Keratinocyte (primary cell): Measurements from ENCODE around the gene SLC1A6. TPM values are rescaled to one million over a fixed set of nuclear protein-coding genes. Genes with fewer than 3 reads are reported as not detected.
"Not testable (repeated sequence)": the region's sequence is repeated elsewhere in the genome, so short reads cannot be mapped to it uniquely, and the experiment has no call there.

ENCODE experiments used
- DNase-seq: peaks from one replicate; pipeline ENCODE4 v3.0.0-alpha.2; 2011; ENCODE audit warnings: low read depth, missing footprints, low spot score
- FAIRE-seq: peaks from 2 replicates; lab custom pipeline; 2011; peaks lifted over from hg19 to GRCh38; lab: Jason Lieb, UNC
- H2AFZ ChIP-seq: 2 replicates; pipeline ENCODE4 v1.6.0; 2012; ENCODE audit warnings: low read length, control low read depth, inconsistent platforms; ENCODE audit not compliant: control insufficient read depth
- H3K27ac ChIP-seq: 2 replicates; pipeline ENCODE4 v1.5.1; 2011; ENCODE audit warnings: low read length; ENCODE audit not compliant: control insufficient read depth, insufficient read depth
- H3K27me3 ChIP-seq: 3 replicates; pipeline ENCODE4 v1.6.0; 2011; ENCODE audit warnings: low read length; ENCODE audit not compliant: control insufficient read depth, insufficient read depth; ENCODE audit errors: extremely low read depth
- H3K36me3 ChIP-seq, 2 experiments: 2 replicates in 1 of 2; 3 replicates in 1 of 2; pipeline ENCODE4 v1.5.1; 2011; ENCODE audit warnings: low read length in 2 of 2, mild to moderate bottlenecking in 1 of 2; ENCODE audit not compliant: control insufficient read depth in 2 of 2, insufficient read depth in 2 of 2; ENCODE audit errors: extremely low read depth in 1 of 2
- H3K4me1 ChIP-seq: 3 replicates; pipeline ENCODE4 v1.5.1; 2011; ENCODE audit warnings: low read length; ENCODE audit not compliant: control insufficient read depth, insufficient read depth; ENCODE audit errors: extremely low read depth
- H3K4me2 ChIP-seq: 3 replicates; pipeline ENCODE4 v1.6.0; 2011; ENCODE audit warnings: low read depth, low read length; ENCODE audit not compliant: control insufficient read depth, insufficient read depth; ENCODE audit errors: extremely low read depth
- H3K4me3 ChIP-seq, 3 experiments: fragments of 200-600 bp in 1 of 3; sonication (generic) in 1 of 3; 2 replicates in 2 of 3; 3 replicates in 1 of 3; pipeline ENCODE4 v1.5.1; 2011 to 2016; ENCODE audit warnings: low read length in 3 of 3, mild to moderate bottlenecking in 3 of 3, control low read depth in 2 of 3, inconsistent platforms in 1 of 3, low read depth in 1 of 3, mixed read lengths in 1 of 3, mixed run types in 1 of 3, moderate library complexity in 1 of 3; ENCODE audit not compliant: control insufficient read depth in 2 of 3, insufficient read depth in 2 of 3; ENCODE audit errors: extremely low read depth in 1 of 3
- H3K79me2 ChIP-seq: 2 replicates; pipeline ENCODE4 v1.6.0; 2012; ENCODE audit warnings: low read length; ENCODE audit not compliant: control insufficient read depth, insufficient read depth
- H3K9ac ChIP-seq: 3 replicates; pipeline ENCODE4 v1.6.0; 2011; ENCODE audit warnings: low read length; ENCODE audit not compliant: control insufficient read depth, insufficient read depth; ENCODE audit errors: extremely low read depth
- H3K9me1 ChIP-seq: 3 replicates; pipeline ENCODE4 v1.6.0; 2011; ENCODE audit warnings: low read length; ENCODE audit not compliant: control insufficient read depth, insufficient read depth; ENCODE audit errors: extremely low read depth
- H3K9me3 ChIP-seq: 2 replicates; pipeline ENCODE4 v1.5.1; 2012; ENCODE audit warnings: low read depth, low read length; ENCODE audit not compliant: control insufficient read depth
- H4K20me1 ChIP-seq: 3 replicates; pipeline ENCODE4 v1.6.0; 2011; ENCODE audit warnings: low read length; ENCODE audit not compliant: control insufficient read depth, insufficient read depth; ENCODE audit errors: extremely low read depth
- CTCF ChIP-seq, 3 experiments: IDR thresholded peaks in 1 of 3; conservative IDR thresholded peaks in 1 of 3; optimal IDR thresholded peaks in 1 of 3; 2 replicates in 2 of 3; 3 replicates in 1 of 3; pipeline versions ENCODE3 to v1.5.1; 2011; ENCODE audit warnings: low read length in 3 of 3, mild to moderate bottlenecking in 3 of 3, moderate library complexity in 2 of 3, control low read depth in 1 of 3, inconsistent platforms in 1 of 3; ENCODE audit not compliant: insufficient read depth in 2 of 3; ENCODE audit errors: extremely low read depth in 1 of 3
- EZH2 ChIP-seq: IDR thresholded peaks from one replicate; pipeline ENCODE4 v1.6.1; 2012; ENCODE audit warnings: inconsistent platforms, mild to moderate bottlenecking, low read length, moderate library complexity
- dilution Hi-C: fragments of 300-500 bp; cut with MboI; formaldehyde crosslinking; loops from one replicate; pipeline ENCODE4 v1.7.0; 2020; ENCODE audit warnings: low sequenced_read_pairs; ENCODE audit not compliant: extremely low pct_ligation_motif_present
- polyA plus RNA-seq, 5 experiments: library from polyadenylated mRNA; depleted of rRNA in 3 of 5; stranded (reverse) in 3 of 5; stranded (forward) in 1 of 5; unstranded in 1 of 5; fragments of >200 nt; gene quantifications; 1 replicate in 1 of 5; 2 replicates in 3 of 5; 3 replicates in 1 of 5; pipeline versions ENCODE4 v1.2.1 to v1.2.3, GENCODE V29; 2011 to 2012; ENCODE audit warnings: missing spikeins in 2 of 5, low read depth in 1 of 5, low replicate concordance in 1 of 5

The SLC1A6 gene
- polyA plus RNA-seq, 1 donor (not counting 4 experiments of a cell fraction or from before 2014, with no cell fraction given) = 0.96 TPM

GRCh38 chr19:15021286-15022007, 41.8 kb upstream of the SLC1A6 start:
- dilution Hi-C loops = no loop called here
- H3K27ac ChIP-seq = no peak overlapping the region
- no peak overlapping the region for H3K4me2 ChIP-seq
- no peak overlapping the region for H3K4me3 ChIP-seq
- H3K27me3 ChIP-seq = no peaks in the 10 kb centered on the region
- DNase-seq (no peak), FAIRE-seq (no peak)
- no peaks in the 10 kb centered on the region for H3K9me1 ChIP-seq
- H3K4me1 ChIP-seq = no peaks in the 10 kb centered on the region
- H2AFZ ChIP-seq = no peak overlapping the region
- no peaks in the 10 kb centered on the region for H4K20me1 ChIP-seq
- H3K9me3 ChIP-seq = no peaks in the 10 kb centered on the region
- H3K9ac ChIP-seq = no peak overlapping the region
- H3K79me2 ChIP-seq = no peaks in the 10 kb centered on the region
- TF ChIP-seq CTCF (optimal IDR thresholded peaks at IDR 0.05 in 1 of 3, IDR thresholded peaks at IDR 0.05 in 1 of 3, conservative IDR thresholded peaks at IDR 0.05 in 1 of 3; ENCODE audit: extremely low read depth in 1 of 3, insufficient read depth in 2 of 3, low read length in 3 of 3) (no peak), EZH2 (no peak)
- no peaks in the 10 kb centered on the region for H3K36me3 ChIP-seq

- H3K79me2 ChIP-seq, H3K4me2 ChIP-seq, H3K27ac ChIP-seq, H4K20me1 ChIP-seq, DNase-seq, H3K36me3 ChIP-seq, FAIRE-seq, H3K9ac ChIP-seq, dilution Hi-C loops, H2AFZ ChIP-seq, H3K27me3 ChIP-seq, H3K9me3 ChIP-seq, H3K9me1 ChIP-seq, H3K4me1 ChIP-seq, H3K4me3 ChIP-seq: not testable (repeated sequence)
Observed at GRCh38 chr19:15018836-15019235, 39.2 kb upstream of the SLC1A6 start.
